Prostate gland (tissue), 2 donors: ENCODE results near the gene DPYD.

Experiments used
- POLR2A ChIP-seq: fragments of 450-650 bp; IDR thresholded peaks from one replicate; pipeline ENCODE4 v1.6.1; 2016; ENCODE audit warnings: antibody characterized with exemption, mild to moderate bottlenecking
- TF ChIP-seq, protein P1 (sequence below), 4 experiments: fragments of 200-600 bp in 2 of 4; fragments of 450-650 bp in 2 of 4; sonication (generic) in 2 of 4; IDR thresholded peaks; 1 replicate in 3 of 4; 2 replicates in 1 of 4; pipeline ENCODE4 v1.5.1; 2016 to 2019; ENCODE audit warnings: antibody characterized with exemption in 4 of 4, mild to moderate bottlenecking in 2 of 4, moderate library complexity in 2 of 4

DNA sequence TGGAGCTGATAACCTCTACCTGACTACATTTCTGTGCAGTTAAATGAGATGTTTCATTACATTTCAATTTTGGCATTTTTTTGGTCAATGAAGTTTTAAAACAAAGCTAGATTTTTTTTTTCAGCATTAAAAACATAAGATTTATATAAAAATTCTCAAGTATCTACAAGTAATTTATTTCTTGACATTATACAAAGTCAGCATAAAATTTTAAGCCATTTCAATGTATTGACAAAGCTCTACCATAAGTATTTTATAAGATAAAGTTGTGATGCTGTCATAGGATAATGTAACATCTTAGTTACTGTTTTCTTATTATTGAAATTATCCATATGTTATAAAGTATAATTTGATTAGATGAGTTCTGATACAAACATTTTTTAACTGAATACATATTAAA, 847.7 kb downstream of the DPYD start:
- no peak for TF ChIP-seq POLR2A
- TF ChIP-seq, protein P1, sequence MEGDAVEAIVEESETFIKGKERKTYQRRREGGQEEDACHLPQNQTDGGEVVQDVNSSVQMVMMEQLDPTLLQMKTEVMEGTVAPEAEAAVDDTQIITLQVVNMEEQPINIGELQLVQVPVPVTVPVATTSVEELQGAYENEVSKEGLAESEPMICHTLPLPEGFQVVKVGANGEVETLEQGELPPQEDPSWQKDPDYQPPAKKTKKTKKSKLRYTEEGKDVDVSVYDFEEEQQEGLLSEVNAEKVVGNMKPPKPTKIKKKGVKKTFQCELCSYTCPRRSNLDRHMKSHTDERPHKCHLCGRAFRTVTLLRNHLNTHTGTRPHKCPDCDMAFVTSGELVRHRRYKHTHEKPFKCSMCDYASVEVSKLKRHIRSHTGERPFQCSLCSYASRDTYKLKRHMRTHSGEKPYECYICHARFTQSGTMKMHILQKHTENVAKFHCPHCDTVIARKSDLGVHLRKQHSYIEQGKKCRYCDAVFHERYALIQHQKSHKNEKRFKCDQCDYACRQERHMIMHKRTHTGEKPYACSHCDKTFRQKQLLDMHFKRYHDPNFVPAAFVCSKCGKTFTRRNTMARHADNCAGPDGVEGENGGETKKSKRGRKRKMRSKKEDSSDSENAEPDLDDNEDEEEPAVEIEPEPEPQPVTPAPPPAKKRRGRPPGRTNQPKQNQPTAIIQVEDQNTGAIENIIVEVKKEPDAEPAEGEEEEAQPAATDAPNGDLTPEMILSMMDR (IDR thresholded peaks at IDR 0.05) = no peak
